Osteocyte (in vitro differentiated cells): ENCODE measurements around the gene CCDC182. TPM values are rescaled to one million over a fixed set of nuclear protein-coding genes. Genes with fewer than 3 reads are reported as not detected.

Experiments used
- DNase-seq: peaks from one replicate; pipeline ENCODE4 v3.0.0; 2021; ENCODE audit warnings: mixed read lengths; ENCODE audit not compliant: unreplicated experiment; ENCODE audit errors: extremely low spot score
- H3K27ac Mint-ChIP-seq: one replicate; pipeline ENCODE4 v1.8.0; 2021; ENCODE audit warnings: mild to moderate bottlenecking, mixed read lengths; ENCODE audit not compliant: unreplicated experiment
- H3K27me3 Mint-ChIP-seq: one replicate; pipeline ENCODE4 v1.8.0; 2021; ENCODE audit warnings: mixed read lengths; ENCODE audit not compliant: unreplicated experiment
- H3K36me3 Mint-ChIP-seq: one replicate; pipeline ENCODE4 v1.8.0; 2021; ENCODE audit warnings: mixed read lengths; ENCODE audit not compliant: unreplicated experiment
- H3K4me1 Mint-ChIP-seq: one replicate; pipeline ENCODE4 v1.8.0; 2021; ENCODE audit warnings: mixed read lengths; ENCODE audit not compliant: unreplicated experiment
- H3K4me3 Mint-ChIP-seq: one replicate; pipeline ENCODE4 v1.8.0; 2021; ENCODE audit warnings: mild to moderate bottlenecking, moderate library complexity, mixed read lengths; ENCODE audit not compliant: unreplicated experiment
- H3K9me3 Mint-ChIP-seq: one replicate; pipeline ENCODE4 v1.8.0; 2021; ENCODE audit warnings: mixed read lengths; ENCODE audit not compliant: unreplicated experiment
- CTCF ChIP-seq: fragments of 200-600 bp; sonication (generic); IDR thresholded peaks from 2 replicates; pipeline ENCODE4 v1.5.0; 2021; ENCODE audit warnings: antibody characterized with exemption, mild to moderate bottlenecking, moderate library complexity
- total RNA-seq: library from RNA; stranded (reverse); gene quantifications from 2 replicates; pipeline ENCODE4 v1.2.1, GENCODE V29; 2021

CCDC182 gene
- total RNA-seq, 1 donor from 2014 or later: not detected

- no peak for DNase-seq
- no peaks in the 10 kb centered on the region for H3K36me3 Mint-ChIP-seq
- H3K9me3 Mint-ChIP-seq: no peaks in the 10 kb centered on the region
- no peak overlapping the region for H3K27ac Mint-ChIP-seq
- no peak overlapping the region for H3K4me3 Mint-ChIP-seq
- H3K27me3 Mint-ChIP-seq: peaks cover 42% of the 10 kb centered on the region
- no peaks in the 10 kb centered on the region for H3K4me1 Mint-ChIP-seq
- TF ChIP-seq CTCF: no peak
Observed at GRCh38 chr17:57758654-57759053, 13.6 kb upstream of the CCDC182 start.

- Mint-ChIP-seq H3K27me3 (peaks cover 36% of the 10 kb centered on the region), H3K27ac (no peak overlapping the region), H3K36me3 (no peaks in the 10 kb centered on the region), H3K4me3 (no peak overlapping the region), H3K4me1 (no peaks in the 10 kb centered on the region), H3K9me3 (no peaks in the 10 kb centered on the region)
- no peak for DNase-seq
- no peak for TF ChIP-seq CTCF
Observed at GRCh38 chr17:57757735-57758134, 12.6 kb upstream of the CCDC182 start.

- Mint-ChIP-seq H3K9me3 (no peaks in the 10 kb centered on the region), H3K4me1 (no peaks in the 10 kb centered on the region), H3K36me3 (no peaks in the 10 kb centered on the region), H3K27ac (no peak overlapping the region), H3K27me3 (peaks cover 29% of the 10 kb centered on the region), H3K4me3 (no peak overlapping the region)
- TF ChIP-seq CTCF: no peak
- no peak for DNase-seq
Observed at GRCh38 chr17:57756951-57757350, 11.9 kb upstream of the CCDC182 start.

- H3K36me3 Mint-ChIP-seq: no peaks in the 10 kb centered on the region
- no peak for TF ChIP-seq CTCF
- no peak overlapping the region for H3K27ac Mint-ChIP-seq
- no peak overlapping the region for H3K4me3 Mint-ChIP-seq
- no peaks in the 10 kb centered on the region for H3K4me1 Mint-ChIP-seq
- no peak for DNase-seq
- peaks cover 19% of the 10 kb centered on the region for H3K27me3 Mint-ChIP-seq
- H3K9me3 Mint-ChIP-seq: no peaks in the 10 kb centered on the region
Observed at GRCh38 chr17:57755480-57756070, 10.5 kb upstream of the CCDC182 start.

- H3K9me3 Mint-ChIP-seq: no peaks in the 10 kb centered on the region
- no peak for DNase-seq
- H3K36me3 Mint-ChIP-seq: no peaks in the 10 kb centered on the region
- peaks cover 12% of the 10 kb centered on the region for H3K27me3 Mint-ChIP-seq
- no peak overlapping the region for H3K4me3 Mint-ChIP-seq
- no peak for TF ChIP-seq CTCF
- H3K27ac Mint-ChIP-seq: no peak overlapping the region
- peaks cover 2% of the 10 kb centered on the region for H3K4me1 Mint-ChIP-seq
Observed at GRCh38 chr17:57752031-57752905, 7.2 kb upstream of the CCDC182 start.
